OCI-LY1 (cell line): ENCODE measurements around the gene MECP2.

Experiments used
- H2AFZ ChIP-seq: fragments of 200-600 bp; sonication (generic), shearing (Covaris generic); 2 replicates; pipeline ENCODE4 v1.6.0; 2014; ENCODE audit warnings: antibody characterized with exemption, mild to moderate bottlenecking, low read length
- H3F3A ChIP-seq: fragments of 200-600 bp; sonication (generic), shearing (Covaris generic); 2 replicates; pipeline ENCODE4 v1.6.0; 2014; ENCODE audit warnings: mild to moderate bottlenecking, antibody characterized with exemption, low read length, moderate library complexity; ENCODE audit not compliant: insufficient read depth
- H3K27ac ChIP-seq: fragments of 200-600 bp; sonication (generic); 2 replicates; pipeline ENCODE4 v1.5.1; 2014; ENCODE audit warnings: low read length, mixed run types, mild to moderate bottlenecking, low read depth; ENCODE audit not compliant: poor library complexity, severe bottlenecking
- H3K27me3 ChIP-seq: fragments of 200-600 bp; sonication (generic); 2 replicates; pipeline ENCODE4 v1.6.0; 2014; ENCODE audit warnings: antibody characterized with exemption, mild to moderate bottlenecking, low read length, moderate library complexity; ENCODE audit not compliant: insufficient read depth
- H3K36me3 ChIP-seq: fragments of 200-600 bp; sonication (generic); 2 replicates; pipeline ENCODE4 v1.6.1; 2014; ENCODE audit warnings: mild to moderate bottlenecking, antibody characterized with exemption, low read length, moderate library complexity, mixed read lengths; ENCODE audit not compliant: insufficient read depth
- H3K4me1 ChIP-seq: fragments of 200-600 bp; sonication (generic); 2 replicates; pipeline ENCODE4 v1.5.1; 2014; ENCODE audit warnings: mild to moderate bottlenecking, low read length, moderate library complexity; ENCODE audit not compliant: insufficient read depth, severe bottlenecking
- H3K4me2 ChIP-seq: fragments of 200-600 bp; sonication (generic), shearing (Covaris generic); 2 replicates; pipeline ENCODE4 v1.6.1; 2014; ENCODE audit warnings: low read length
- H3K4me3 ChIP-seq: fragments of 200-600 bp; sonication (generic); 2 replicates; pipeline ENCODE4 v1.5.1; 2014; ENCODE audit warnings: low read length, low read depth, mild to moderate bottlenecking, mixed read lengths; ENCODE audit not compliant: poor library complexity, severe bottlenecking
- H3K79me2 ChIP-seq: fragments of 200-600 bp; shearing (Covaris generic); 2 replicates; pipeline ENCODE4 v1.6.1; 2016; ENCODE audit warnings: mixed run types, low read length, mixed read lengths; ENCODE audit not compliant: insufficient read depth
- H3K9ac ChIP-seq: fragments of 200-600 bp; sonication (generic), shearing (Covaris generic); 2 replicates; pipeline ENCODE4 v1.6.1; 2014; ENCODE audit warnings: mild to moderate bottlenecking, low read length, mixed read lengths
- H3K9me2 ChIP-seq: fragments of 200-600 bp; sonication (generic), shearing (Covaris generic); 2 replicates; pipeline ENCODE4 v1.6.1; 2014; ENCODE audit warnings: low read depth, mild to moderate bottlenecking, low read length, mixed read lengths
- H3K9me3 ChIP-seq: fragments of 200-600 bp; shearing (Covaris generic); 2 replicates; pipeline ENCODE4 v1.6.1; 2014; ENCODE audit warnings: low read length, mixed read lengths
- H4K20me1 ChIP-seq: fragments of 200-600 bp; sonication (generic), shearing (Covaris generic); 2 replicates; pipeline ENCODE4 v1.6.0; 2016; ENCODE audit warnings: mild to moderate bottlenecking, low read length; ENCODE audit not compliant: insufficient read depth
- CTCF ChIP-seq: fragments of 200-600 bp; sonication (generic), shearing (Covaris generic); IDR thresholded peaks from 2 replicates; pipeline ENCODE4 v1.5.1; 2017; ENCODE audit warnings: mild to moderate bottlenecking, antibody characterized with exemption, low read length, moderate library complexity, mixed read lengths
- EZH2 ChIP-seq: fragments of 200-600 bp; sonication (generic), shearing (Covaris generic); IDR thresholded peaks from 2 replicates; pipeline ENCODE4 v1.8.0; 2017; ENCODE audit warnings: borderline replicate concordance, mixed run types, mild to moderate bottlenecking, antibody characterized with exemption, low read length, moderate library complexity, mixed read lengths

The MECP2 gene

GRCh38 chrX:154040307-154040756 is 57.2 kb downstream of the MECP2 start:
- H3K9me3 ChIP-seq = no peaks in the 10 kb centered on the region
- H3K27ac ChIP-seq = peak overlapping the region; percentile 66
- H3K79me2 ChIP-seq = no peaks in the 10 kb centered on the region
- H3K36me3 ChIP-seq = peaks cover 14% of the 10 kb centered on the region; the same call in 1 of the 2 replicates
- no peak overlapping the region for H3K4me3 ChIP-seq
- no peak overlapping the region for H2AFZ ChIP-seq
- H4K20me1 ChIP-seq = no peaks in the 10 kb centered on the region
- H3K4me2 ChIP-seq = no peak overlapping the region
- no peaks in the 10 kb centered on the region for H3K27me3 ChIP-seq
- TF ChIP-seq EZH2 (no peak), CTCF (no peak)
- no peaks in the 10 kb centered on the region for H3F3A ChIP-seq
- H3K9ac ChIP-seq = no peak overlapping the region
- H3K4me1 ChIP-seq = peaks cover 34% of the 10 kb centered on the region
- H3K9me2 ChIP-seq = no peaks in the 10 kb centered on the region

GRCh38 chrX:154039577-154039976 is 57.9 kb downstream of the MECP2 start:
- no peak overlapping the region for H3K4me3 ChIP-seq
- H2AFZ ChIP-seq = no peak overlapping the region
- peaks cover 34% of the 10 kb centered on the region for H3K4me1 ChIP-seq
- no peaks in the 10 kb centered on the region for H3F3A ChIP-seq
- H4K20me1 ChIP-seq = no peaks in the 10 kb centered on the region
- H3K4me2 ChIP-seq = no peak overlapping the region
- no peak overlapping the region for H3K9ac ChIP-seq
- H3K36me3 ChIP-seq = peaks cover 21% of the 10 kb centered on the region; the same call in 1 of the 2 replicates
- TF ChIP-seq CTCF (no peak), EZH2 (no peak)
- H3K27me3 ChIP-seq = no peaks in the 10 kb centered on the region
- no peaks in the 10 kb centered on the region for H3K79me2 ChIP-seq
- no peaks in the 10 kb centered on the region for H3K9me3 ChIP-seq
- no peaks in the 10 kb centered on the region for H3K9me2 ChIP-seq
- H3K27ac ChIP-seq = no peak overlapping the region

GRCh38 chrX:154038656-154039055 is 58.9 kb downstream of the MECP2 start:
- Histone ChIP-seq H3K4me1 (peaks cover 34% of the 10 kb centered on the region), H2AFZ (no peak overlapping the region), H3K9ac (no peak overlapping the region), H3K9me3 (no peaks in the 10 kb centered on the region), H3K27ac (no peak overlapping the region), H4K20me1 (no peaks in the 10 kb centered on the region), H3K36me3 (peaks cover 21% of the 10 kb centered on the region; the same call in 1 of the 2 replicates), H3F3A (no peaks in the 10 kb centered on the region), H3K4me3 (no peak overlapping the region), H3K27me3 (no peaks in the 10 kb centered on the region), H3K79me2 (no peaks in the 10 kb centered on the region), H3K4me2 (no peak overlapping the region), H3K9me2 (no peaks in the 10 kb centered on the region)
- TF ChIP-seq CTCF (no peak), EZH2 (no peak)
